K562 (cell line): ENCODE data around the gene TMEM139. TPM values are rescaled to one million over a fixed set of nuclear protein-coding genes. Genes with fewer than 3 reads are reported as not detected.

Source experiments
- ATF1 ChIP-seq, 2 experiments: fragments of 450-650 bp in 1 of 2; IDR thresholded peaks; 2 replicates each; pipeline ENCODE4 v1.6.1; 2016; ENCODE audit warnings: missing compliant biosample characterization in 1 of 2, missing genetic modification characterization in 1 of 2
- BRCA1 ChIP-seq, 2 experiments: fragments of 450-650 bp in 1 of 2; sonication (generic) in 1 of 2; formaldehyde crosslinking in 1 of 2; IDR thresholded peaks; 2 replicates each; pipeline versions ENCODE4 v1.5.0 to v1.6.1; 2017 to 2020; ENCODE audit warnings: mild to moderate bottlenecking in 1 of 2, missing genetic modification reagents in 1 of 2
- CC2D1A ChIP-seq: fragments of 450-650 bp; IDR thresholded peaks from 2 replicates; pipeline ENCODE4 v1.6.1; 2017; ENCODE audit warnings: mild to moderate bottlenecking
- ESRRA ChIP-seq: fragments of 450-650 bp; IDR thresholded peaks from 2 replicates; pipeline ENCODE4 v1.6.1; 2014; ENCODE audit warnings: low read depth, mild to moderate bottlenecking, moderate library complexity, borderline replicate concordance
- ESRRB ChIP-seq: fragments of 250-450 bp; sonication (Bioruptor Pico); IDR thresholded peaks from 2 replicates; pipeline ENCODE4 v1.5.0; 2020; ENCODE audit warnings: mild to moderate bottlenecking, moderate library complexity, borderline replicate concordance
- HDAC1 ChIP-seq, 2 experiments: fragments of 450-650 bp; IDR thresholded peaks; 2 replicates each; pipeline ENCODE4 v1.6.1; 2016 to 2017; ENCODE audit warnings: inconsistent platforms in 1 of 2, mild to moderate bottlenecking in 1 of 2, moderate library complexity in 1 of 2
- HMG20B ChIP-seq: fragments of 250-450 bp; sonication (Bioruptor Pico); IDR thresholded peaks from 2 replicates; pipeline ENCODE4 v1.5.0; 2021; ENCODE audit warnings: mild to moderate bottlenecking
- NR4A1 ChIP-seq, 2 experiments: fragments of 250-450 bp in 1 of 2; fragments of 450-650 bp in 1 of 2; sonication (Bioruptor Pico) in 1 of 2; IDR thresholded peaks; 2 replicates each; pipeline versions ENCODE4 v1.4.0 to v1.6.1; 2016 to 2020; ENCODE audit warnings: mild to moderate bottlenecking in 2 of 2, missing compliant biosample characterization in 1 of 2, missing genetic modification characterization in 1 of 2, moderate library complexity in 1 of 2
- PML ChIP-seq: IDR thresholded peaks from 2 replicates; pipeline ENCODE4 v1.6.1; 2012; ENCODE audit warnings: low read length, inconsistent platforms
- POLR2AphosphoS5 ChIP-seq: IDR thresholded peaks from 2 replicates; pipeline ENCODE4 v1.6.1; 2011; ENCODE audit warnings: mild to moderate bottlenecking, low read depth, low read length, moderate library complexity; ENCODE audit not compliant: control insufficient read depth, insufficient read depth
- SMARCC2 ChIP-seq: fragments of 450-650 bp; IDR thresholded peaks from 2 replicates; pipeline ENCODE4 v1.6.1; 2017; ENCODE audit warnings: antibody characterized with exemption, moderate library complexity, mild to moderate bottlenecking, low read depth
- TCF3 ChIP-seq: sonication (generic); formaldehyde crosslinking; IDR thresholded peaks from 2 replicates; pipeline ENCODE4 v1.4.0; 2020; ENCODE audit warnings: mild to moderate bottlenecking, missing genetic modification reagents
- ZKSCAN1 ChIP-seq: fragments of 150-350 bp; IDR thresholded peaks from 2 replicates; pipeline ENCODE4 v1.6.1; 2016; ENCODE audit warnings: low read depth, low read length
- ZNF316 ChIP-seq: fragments of 450-650 bp; IDR thresholded peaks from 2 replicates; pipeline ENCODE4 v1.6.1; 2016
- ZNF444 ChIP-seq: fragments of 250-450 bp; sonication (Bioruptor Pico); IDR thresholded peaks from 2 replicates; pipeline ENCODE4 v1.4.0; 2020; ENCODE audit warnings: mild to moderate bottlenecking, moderate library complexity
- polyA plus RNA-seq, 8 experiments: library from polyadenylated mRNA; depleted of rRNA in 4 of 8; stranded (reverse) in 5 of 8; unstranded in 3 of 8; fragments of >200 nt; fragmentation: Nextera tagmentation in 2 of 8; fragmentation: Illumina TruSeq in 1 of 8; extraction: Ambion mirVana in 2 of 8; extraction: Trizol in 1 of 8; gene quantifications; 2 replicates each; pipeline versions ENCODE4 v1.2.1 to v1.2.3, GENCODE V29; 2011 to 2014; ENCODE audit warnings: inconsistent platforms in 1 of 8, missing spikeins in 1 of 8
- total RNA-seq, 7 experiments: library from RNA; depleted of rRNA in 6 of 7; stranded (reverse); fragments of >200 nt in 6 of 7; fragmentation: Illumina TruSeq in 2 of 7; extraction: Trizol in 2 of 7; gene quantifications; 2 replicates each; pipeline versions ENCODE4 v1.2.1 to v1.2.3, GENCODE V29; 2011 to 2021; ENCODE audit warnings: low replicate concordance in 1 of 7
- TF ChIP-seq, protein P1 (sequence below): fragments of 450-650 bp; IDR thresholded peaks from 2 replicates; pipeline ENCODE4 v1.6.1; 2016; ENCODE audit warnings: low read depth
- TF ChIP-seq, protein P2 (sequence below): fragments of 450-650 bp; IDR thresholded peaks from 2 replicates; pipeline ENCODE4 v1.6.1; 2017; ENCODE audit warnings: antibody characterized with exemption, mild to moderate bottlenecking

Gene TMEM139
- total and polyA plus RNA-seq, 9 of the 15 experiments (the other 6 are each of a cell fraction or from before 2014, with no cell fraction given): 0.27 to 1.8 (median 0.79) TPM

DNA sequence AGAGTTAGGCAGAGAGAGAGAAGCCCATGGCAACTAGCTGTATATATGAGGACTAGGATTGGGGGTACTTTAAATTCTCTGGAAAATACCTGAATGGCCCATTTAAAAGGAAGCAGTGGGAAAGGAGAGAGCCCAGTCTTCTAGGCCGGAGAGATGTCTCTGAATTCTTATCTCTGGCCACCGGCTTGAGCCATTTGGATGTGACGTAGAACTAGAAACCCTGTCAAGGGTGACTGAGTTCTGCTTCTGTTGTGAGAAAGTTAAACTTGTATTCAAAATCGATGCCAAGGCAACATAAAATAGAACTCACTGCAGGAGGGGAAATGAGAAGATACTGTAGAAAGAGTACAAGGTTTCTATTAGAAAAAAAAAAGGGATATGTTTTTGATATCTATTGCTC is 27.8 kb upstream of the TMEM139 start (continued):
- no peak for TF ChIP-seq NR4A1 (CRISPR knock-in tag; IDR thresholded peaks at IDR 0.05)
- TF ChIP-seq NR4A1 (tag; IDR thresholded peaks at IDR 0.05): peak; percentile 40; the same call in 1 of the 2 replicates
- peak; percentile 76; the same call in 1 of the 2 replicates for TF ChIP-seq POLR2AphosphoS5
- no peak for TF ChIP-seq ESRRB (CRISPR knock-in tag)
- TF ChIP-seq CC2D1A: 0 out of 2 replicates have a peak, but pooled peaks have one; percentile 32
- TF ChIP-seq PML: peak; percentile 57
- no peak for TF ChIP-seq ZNF444 (CRISPR knock-in tag)
- TF ChIP-seq HDAC1 (IDR thresholded peaks at IDR 0.05): peak in 1 of 2 experiments; percentile 31; a peak in 1 of 4 replicates
- 0 out of 2 replicates have a peak, but pooled peaks have one; percentile 2 for TF ChIP-seq ZNF316
- no peak; the same call in 1 of the 2 replicates for TF ChIP-seq ATF1 (CRISPR knock-in tag; IDR thresholded peaks at IDR 0.05)
- peak; percentile 84 for TF ChIP-seq ATF1 (tag; IDR thresholded peaks at IDR 0.05)
- TF ChIP-seq TCF3 (CRISPR knock-in tag): peak; percentile 86
- TF ChIP-seq, protein P1, sequence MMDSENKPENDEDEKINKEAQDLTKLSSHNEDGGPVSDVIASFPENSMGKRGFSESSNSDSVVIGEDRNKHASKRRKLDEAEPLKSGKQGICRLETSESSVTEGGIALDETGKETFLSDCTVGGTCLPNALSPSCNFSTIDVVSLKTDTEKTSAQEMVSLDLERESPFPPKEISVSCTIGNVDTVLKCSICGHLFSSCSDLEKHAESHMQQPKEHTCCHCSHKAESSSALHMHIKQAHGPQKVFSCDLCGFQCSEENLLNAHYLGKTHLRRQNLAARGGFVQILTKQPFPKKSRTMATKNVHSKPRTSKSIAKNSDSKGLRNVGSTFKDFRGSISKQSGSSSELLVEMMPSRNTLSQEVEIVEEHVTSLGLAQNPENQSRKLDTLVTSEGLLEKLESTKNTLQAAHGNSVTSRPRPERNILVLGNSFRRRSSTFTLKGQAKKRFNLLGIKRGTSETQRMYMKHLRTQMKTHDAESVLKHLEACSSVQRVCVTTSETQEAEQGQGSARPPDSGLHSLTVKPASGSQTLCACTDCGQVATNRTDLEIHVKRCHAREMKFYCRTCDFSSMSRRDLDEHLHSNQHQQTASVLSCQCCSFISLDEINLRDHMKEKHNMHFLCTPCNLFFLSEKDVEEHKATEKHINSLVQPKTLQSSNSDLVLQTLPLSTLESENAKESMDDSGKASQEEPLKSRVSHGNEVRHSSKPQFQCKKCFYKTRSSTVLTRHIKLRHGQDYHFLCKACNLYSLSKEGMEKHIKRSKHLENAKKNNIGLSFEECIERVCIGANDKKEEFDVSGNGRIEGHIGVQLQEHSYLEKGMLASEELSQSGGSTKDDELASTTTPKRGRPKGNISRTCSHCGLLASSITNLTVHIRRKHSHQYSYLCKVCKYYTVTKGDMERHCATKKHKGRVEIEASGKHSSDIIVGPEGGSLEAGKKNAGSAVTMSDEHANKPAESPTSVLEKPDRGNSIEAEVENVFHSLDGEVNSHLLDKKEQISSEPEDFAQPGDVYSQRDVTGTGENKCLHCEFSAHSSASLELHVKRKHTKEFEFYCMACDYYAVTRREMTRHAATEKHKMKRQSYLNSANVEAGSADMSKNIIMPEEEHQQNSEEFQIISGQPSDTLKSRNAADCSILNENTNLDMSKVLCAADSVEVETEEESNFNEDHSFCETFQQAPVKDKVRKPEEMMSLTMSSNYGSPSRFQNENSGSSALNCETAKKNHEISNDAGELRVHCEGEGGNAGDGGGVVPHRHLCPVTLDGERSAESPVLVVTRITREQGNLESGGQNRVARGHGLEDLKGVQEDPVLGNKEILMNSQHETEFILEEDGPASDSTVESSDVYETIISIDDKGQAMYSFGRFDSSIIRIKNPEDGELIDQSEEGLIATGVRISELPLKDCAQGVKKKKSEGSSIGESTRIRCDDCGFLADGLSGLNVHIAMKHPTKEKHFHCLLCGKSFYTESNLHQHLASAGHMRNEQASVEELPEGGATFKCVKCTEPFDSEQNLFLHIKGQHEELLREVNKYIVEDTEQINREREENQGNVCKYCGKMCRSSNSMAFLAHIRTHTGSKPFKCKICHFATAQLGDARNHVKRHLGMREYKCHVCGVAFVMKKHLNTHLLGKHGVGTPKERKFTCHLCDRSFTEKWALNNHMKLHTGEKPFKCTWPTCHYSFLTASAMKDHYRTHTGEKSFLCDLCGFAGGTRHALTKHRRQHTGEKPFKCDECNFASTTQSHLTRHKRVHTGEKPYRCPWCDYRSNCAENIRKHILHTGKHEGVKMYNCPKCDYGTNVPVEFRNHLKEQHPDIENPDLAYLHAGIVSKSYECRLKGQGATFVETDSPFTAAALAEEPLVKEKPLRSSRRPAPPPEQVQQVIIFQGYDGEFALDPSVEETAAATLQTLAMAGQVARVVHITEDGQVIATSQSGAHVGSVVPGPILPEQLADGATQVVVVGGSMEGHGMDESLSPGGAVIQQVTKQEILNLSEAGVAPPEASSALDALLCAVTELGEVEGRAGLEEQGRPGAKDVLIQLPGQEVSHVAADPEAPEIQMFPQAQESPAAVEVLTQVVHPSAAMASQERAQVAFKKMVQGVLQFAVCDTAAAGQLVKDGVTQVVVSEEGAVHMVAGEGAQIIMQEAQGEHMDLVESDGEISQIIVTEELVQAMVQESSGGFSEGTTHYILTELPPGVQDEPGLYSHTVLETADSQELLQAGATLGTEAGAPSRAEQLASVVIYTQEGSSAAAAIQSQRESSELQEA: no peak
- TF ChIP-seq BRCA1 (IDR thresholded peaks at IDR 0.05): no peak
- no peak for TF ChIP-seq BRCA1 (CRISPR knock-in tag; IDR thresholded peaks at IDR 0.05)
- peak; percentile 53 for TF ChIP-seq SMARCC2
- TF ChIP-seq HMG20B: no peak
- TF ChIP-seq ESRRA: no peak
- no peak for TF ChIP-seq ZKSCAN1
- TF ChIP-seq, protein P2, sequence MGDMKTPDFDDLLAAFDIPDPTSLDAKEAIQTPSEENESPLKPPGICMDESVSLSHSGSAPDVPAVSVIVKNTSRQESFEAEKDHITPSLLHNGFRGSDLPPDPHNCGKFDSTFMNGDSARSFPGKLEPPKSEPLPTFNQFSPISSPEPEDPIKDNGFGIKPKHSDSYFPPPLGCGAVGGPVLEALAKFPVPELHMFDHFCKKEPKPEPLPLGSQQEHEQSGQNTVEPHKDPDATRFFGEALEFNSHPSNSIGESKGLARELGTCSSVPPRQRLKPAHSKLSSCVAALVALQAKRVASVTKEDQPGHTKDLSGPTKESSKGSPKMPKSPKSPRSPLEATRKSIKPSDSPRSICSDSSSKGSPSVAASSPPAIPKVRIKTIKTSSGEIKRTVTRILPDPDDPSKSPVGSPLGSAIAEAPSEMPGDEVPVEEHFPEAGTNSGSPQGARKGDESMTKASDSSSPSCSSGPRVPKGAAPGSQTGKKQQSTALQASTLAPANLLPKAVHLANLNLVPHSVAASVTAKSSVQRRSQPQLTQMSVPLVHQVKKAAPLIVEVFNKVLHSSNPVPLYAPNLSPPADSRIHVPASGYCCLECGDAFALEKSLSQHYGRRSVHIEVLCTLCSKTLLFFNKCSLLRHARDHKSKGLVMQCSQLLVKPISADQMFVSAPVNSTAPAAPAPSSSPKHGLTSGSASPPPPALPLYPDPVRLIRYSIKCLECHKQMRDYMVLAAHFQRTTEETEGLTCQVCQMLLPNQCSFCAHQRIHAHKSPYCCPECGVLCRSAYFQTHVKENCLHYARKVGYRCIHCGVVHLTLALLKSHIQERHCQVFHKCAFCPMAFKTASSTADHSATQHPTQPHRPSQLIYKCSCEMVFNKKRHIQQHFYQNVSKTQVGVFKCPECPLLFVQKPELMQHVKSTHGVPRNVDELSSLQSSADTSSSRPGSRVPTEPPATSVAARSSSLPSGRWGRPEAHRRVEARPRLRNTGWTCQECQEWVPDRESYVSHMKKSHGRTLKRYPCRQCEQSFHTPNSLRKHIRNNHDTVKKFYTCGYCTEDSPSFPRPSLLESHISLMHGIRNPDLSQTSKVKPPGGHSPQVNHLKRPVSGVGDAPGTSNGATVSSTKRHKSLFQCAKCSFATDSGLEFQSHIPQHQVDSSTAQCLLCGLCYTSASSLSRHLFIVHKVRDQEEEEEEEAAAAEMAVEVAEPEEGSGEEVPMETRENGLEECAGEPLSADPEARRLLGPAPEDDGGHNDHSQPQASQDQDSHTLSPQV: peak; percentile 76
